Spinal cord (tissue), 10 donors: Measurements from ENCODE around the gene R3HDM1. TPM values are rescaled to one million over a fixed set of nuclear protein-coding genes. Genes with fewer than 3 reads are reported as not detected.

Experiments used
- DNase-seq, 6 donors: peaks; one replicate each; pipeline versions ENCODE4 v3.0.0 to v3.0.0-alpha.2; 2013 to 2015; ENCODE audit warnings: low spot score in 6 of 6, low read depth in 4 of 6
- H3K27ac ChIP-seq: one replicate; pipeline ENCODE4 v1.5.1; 2013; ENCODE audit warnings: low read depth, low read length, control low read depth
- H3K27me3 ChIP-seq: one replicate; pipeline ENCODE4 v1.6.1; 2013; ENCODE audit warnings: low read length; ENCODE audit not compliant: control insufficient read depth, insufficient read depth
- H3K36me3 ChIP-seq: one replicate; pipeline ENCODE4 v1.6.1; 2013; ENCODE audit warnings: low read length; ENCODE audit not compliant: control insufficient read depth, insufficient read depth
- H3K4me1 ChIP-seq: one replicate; pipeline ENCODE4 v1.6.1; 2013; ENCODE audit warnings: low read length; ENCODE audit not compliant: control insufficient read depth, insufficient read depth
- H3K4me3 ChIP-seq: one replicate; pipeline ENCODE4 v1.5.1; 2013; ENCODE audit warnings: low read depth, low read length, control low read depth
- H3K9me3 ChIP-seq: one replicate; pipeline ENCODE4 v1.6.1; 2013; ENCODE audit warnings: low read length; ENCODE audit not compliant: control insufficient read depth, insufficient read depth
- whole genome bisulfite sequencing: methylation state at CpG from one replicate; pipeline ENCODE4 v1.1.5; 2013; ENCODE audit warnings: missing lambda C conversion rate; ENCODE audit not compliant: insufficient coverage; 5-methylcytosine and 5-hydroxymethylcytosine counted together
- polyA plus RNA-seq, 2 donors: library from polyadenylated mRNA; unstranded; fragments of 120-200 nt; gene quantifications; one replicate each; pipeline ENCODE4 v1.2.1, GENCODE V29; 2013; ENCODE audit not compliant: insufficient read length in 2 of 2
- total RNA-seq, 2 donors: library from RNA; depleted of rRNA in 1 of 2; stranded (reverse); fragments of 120-200 nt in 1 of 2; fragments of >200 nt in 1 of 2; gene quantifications; one replicate each; pipeline versions ENCODE4 v1.2.3 to v1.2.4, GENCODE V29; 2013 to 2014
- donor health status: healthy.

The R3HDM1 gene
- total and polyA plus RNA-seq, 4 donors, result 23.0 to 55.0 (median 42.6) TPM

DNA sequence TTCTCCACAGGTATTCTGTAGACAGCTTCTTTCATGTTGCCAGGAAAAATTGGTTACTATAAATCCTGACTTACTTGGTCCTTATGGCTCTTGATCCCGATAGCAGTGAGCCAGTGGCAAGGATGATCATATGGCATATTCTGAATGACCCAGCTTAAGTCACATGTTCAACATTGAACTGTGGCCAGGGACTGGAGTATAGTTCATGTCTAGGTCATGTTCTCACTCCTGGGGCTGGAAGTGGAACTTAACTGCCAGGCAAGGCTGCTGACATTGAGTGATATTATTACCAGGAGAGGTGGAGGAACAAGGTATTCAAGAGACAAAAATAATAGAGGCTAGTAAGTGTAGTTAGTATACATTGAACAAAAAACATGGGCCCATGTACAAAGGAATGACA lies 26.2 kb downstream of the R3HDM1 start:
- 100% methylated on average over 1 of the region's 1 CpG for WGBS
- H3K4me3 ChIP-seq, result no peak overlapping the region
- H3K27ac ChIP-seq, result no peak overlapping the region
- H3K4me1 ChIP-seq, result no peaks in the 10 kb centered on the region
- no peak for DNase-seq
- no peaks in the 10 kb centered on the region for H3K9me3 ChIP-seq
- no peaks in the 10 kb centered on the region for H3K36me3 ChIP-seq
- H3K27me3 ChIP-seq, result no peaks in the 10 kb centered on the region

GRCh38 chr2:135561925-135562324 lies 30.6 kb downstream of the R3HDM1 start:
- Histone ChIP-seq H3K27ac (no peak overlapping the region), H3K4me3 (no peak overlapping the region), H3K36me3 (no peaks in the 10 kb centered on the region), H3K9me3 (no peaks in the 10 kb centered on the region), H3K4me1 (no peaks in the 10 kb centered on the region), H3K27me3 (no peaks in the 10 kb centered on the region)
- DNase-seq, result no peak
- no CpG with 5 or more reads among the region's 4 CpGs for WGBS

DNA sequence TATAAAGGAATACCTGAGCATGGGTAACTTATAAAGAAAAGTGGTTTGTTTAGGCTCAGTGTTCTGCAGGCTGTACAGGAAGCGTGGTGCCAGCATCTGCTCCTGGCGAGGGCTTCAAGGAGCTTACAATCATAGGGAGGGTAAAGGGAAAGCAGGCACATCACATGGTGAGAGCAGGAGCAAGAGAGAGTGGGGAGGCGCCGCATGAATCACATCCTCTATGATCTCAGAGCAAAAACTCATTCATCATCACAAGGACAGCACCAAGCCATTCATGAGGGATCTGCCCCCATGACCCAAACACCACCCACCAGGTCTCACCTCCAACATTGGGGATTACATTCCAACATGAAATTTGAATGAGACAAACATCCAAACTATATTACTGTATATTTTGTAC lies 32.5 kb downstream of the R3HDM1 start:
- no peak overlapping the region for H3K27ac ChIP-seq
- WGBS, result 100% methylated on average over 3 of the region's 4 CpGs
- no peak for DNase-seq

GRCh38 chr2:135570884-135571283 lies 39.6 kb downstream of the R3HDM1 start:
- Histone ChIP-seq H3K36me3 (peaks cover 11% of the 10 kb centered on the region), H3K4me3 (no peak overlapping the region), H3K4me1 (no peaks in the 10 kb centered on the region), H3K27me3 (no peaks in the 10 kb centered on the region), H3K9me3 (no peaks in the 10 kb centered on the region), H3K27ac (no peak overlapping the region)
- no CpG with 5 or more reads among the region's 2 CpGs for WGBS
- DNase-seq, result no peak

More for the DNA sequence above, 32.5 kb downstream of the R3HDM1 start:
- Histone ChIP-seq H3K9me3 (no peaks in the 10 kb centered on the region), H3K27me3 (no peaks in the 10 kb centered on the region), H3K4me1 (no peaks in the 10 kb centered on the region), H3K4me3 (no peak overlapping the region), H3K36me3 (peaks cover 5% of the 10 kb centered on the region)

DNA sequence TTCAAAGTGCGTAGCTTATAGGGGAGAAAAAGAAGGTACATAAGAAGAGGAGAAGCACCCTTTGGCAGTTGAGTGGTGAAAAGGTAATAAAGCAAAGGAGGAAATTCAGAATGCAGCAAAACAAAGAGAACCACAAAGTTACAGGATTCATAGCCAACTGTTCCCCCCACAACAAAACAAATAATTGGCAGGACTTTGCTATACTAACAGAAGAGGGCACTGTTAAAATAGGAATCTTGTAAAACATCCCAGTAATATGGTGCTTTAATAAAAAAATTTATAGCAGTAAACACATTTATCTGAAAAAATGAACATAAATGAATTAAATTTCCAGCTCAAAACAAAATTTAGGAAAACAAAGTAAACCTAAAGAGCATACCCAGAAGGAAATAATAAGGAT lies 42.3 kb downstream of the R3HDM1 start:
- H3K9me3 ChIP-seq, result no peaks in the 10 kb centered on the region
- no CpG with 5 or more reads among the region's 1 CpG for WGBS
- no peak overlapping the region for H3K27ac ChIP-seq
- H3K4me1 ChIP-seq, result no peaks in the 10 kb centered on the region
- no peak for DNase-seq
- H3K4me3 ChIP-seq, result no peak overlapping the region
- no peaks in the 10 kb centered on the region for H3K27me3 ChIP-seq
- H3K36me3 ChIP-seq, result peaks cover 6% of the 10 kb centered on the region

- H3K36me3 ChIP-seq, result no peaks in the 10 kb centered on the region
- H3K4me3 ChIP-seq, result no peak overlapping the region
- 100% methylated on average over 1 of the region's 3 CpGs for WGBS
- no peaks in the 10 kb centered on the region for H3K9me3 ChIP-seq
- H3K27me3 ChIP-seq, result no peaks in the 10 kb centered on the region
- DNase-seq, result no peak
- no peaks in the 10 kb centered on the region for H3K4me1 ChIP-seq
- no peak overlapping the region for H3K27ac ChIP-seq
Observed at GRCh38 chr2:135581282-135581681, 50.0 kb downstream of the R3HDM1 start.

GRCh38 chr2:135582383-135582782 lies 51.1 kb downstream of the R3HDM1 start:
- WGBS, result 86% methylated on average over 1 of the region's 2 CpGs
- Histone ChIP-seq H3K4me3 (no peak overlapping the region), H3K4me1 (no peaks in the 10 kb centered on the region), H3K27me3 (no peaks in the 10 kb centered on the region), H3K9me3 (no peaks in the 10 kb centered on the region), H3K27ac (no peak overlapping the region), H3K36me3 (no peaks in the 10 kb centered on the region)
- no peak for DNase-seq

GRCh38 chr2:135585586-135585985 lies 54.3 kb downstream of the R3HDM1 start:
- Histone ChIP-seq H3K27me3 (no peaks in the 10 kb centered on the region), H3K4me3 (no peak overlapping the region)

GRCh38 chr2:135586148-135586547 lies 54.9 kb downstream of the R3HDM1 start:
- Histone ChIP-seq H3K4me3 (no peak overlapping the region), H3K4me1 (no peaks in the 10 kb centered on the region), H3K36me3 (no peaks in the 10 kb centered on the region), H3K27me3 (no peaks in the 10 kb centered on the region), H3K9me3 (no peaks in the 10 kb centered on the region), H3K27ac (no peak overlapping the region)
- DNase-seq, result peak in 3 of 6 donors; percentile 7 to 78 (median 57)
- no CpG with 5 or more reads among the region's 1 CpG for WGBS

More at GRCh38 chr2:135585586-135585985, 54.3 kb downstream of the R3HDM1 start:
- WGBS, result no CpG with 5 or more reads among the region's 2 CpGs
- DNase-seq, result peak in 3 of 6 donors; percentile 4 to 68 (median 48)
- H3K36me3 ChIP-seq, result no peaks in the 10 kb centered on the region
- H3K4me1 ChIP-seq, result no peaks in the 10 kb centered on the region
- no peak overlapping the region for H3K27ac ChIP-seq
- H3K9me3 ChIP-seq, result no peaks in the 10 kb centered on the region

GRCh38 chr2:135587958-135588357 lies 56.7 kb downstream of the R3HDM1 start:
- WGBS, result 36% methylated on average over 1 of the region's 1 CpG
- DNase-seq, result peak in 1 of 6 donors; percentile 33
- Histone ChIP-seq H3K27me3 (no peaks in the 10 kb centered on the region), H3K4me1 (no peaks in the 10 kb centered on the region), H3K9me3 (no peaks in the 10 kb centered on the region), H3K27ac (no peak overlapping the region), H3K36me3 (no peaks in the 10 kb centered on the region), H3K4me3 (no peak overlapping the region)
